Heart left ventricle (tissue), 13 donors: ENCODE data around the gene LRP5.

Experiments used
- CTCF ChIP-seq, 12 donors: fragments of 200-600 bp; sonication (generic) in 4 of 12; IDR thresholded peaks; one replicate each; pipeline versions ENCODE4 v1.5.0 to v1.8.0; 2018 to 2022; ENCODE audit warnings: antibody characterized with exemption in 12 of 12, mild to moderate bottlenecking in 5 of 12
- POLR2A ChIP-seq, 2 donors: fragments of 450-650 bp; IDR thresholded peaks; one replicate each; pipeline ENCODE4 v1.6.1; 2017; ENCODE audit warnings: antibody characterized with exemption in 2 of 2, mild to moderate bottlenecking in 2 of 2, moderate library complexity in 2 of 2
- donor health status: ischemic (EF 13 %, LVEDD 7.1; RV severe dilation, severe dysfunction).
- donor health status: DM: no; HTN: yes; CAD: no.
- donor health status: DM: no; HTN: no; CAD: no.
- donor health status: ischemic (EF 25% LVEDD 6.9; RV normal size, moderate dysfunction).
- donor health status: ischemic (EF 25% LVEDD 5.7; RV mildly dilated, moderate dysfunction).
- donor health status: ischemic (EF 35%, LVEDD 5.7; RV mildly dilated, moderate dysfunction).
- donor health status: nonischemic (EF 11% LVEDD 7.7; RV severe dilation, severe dysfunction).
- donor health status: DM: yes; HTN: yes; CAD: no.
- donor health status: PGD.
- donor health status: ischemic (EF 29% LVEDD 5.4; RV normal size, mild dysfunction).
- donor health status: nonischemic (EF 23%, LVEDD 6.1; RV moderate dilation, normal function).

GRCh38 chr11:68472778-68473177 is 160.4 kb downstream of the LRP5 start:
- TF ChIP-seq CTCF (IDR thresholded peaks at IDR 0.05) = no peak
- TF ChIP-seq POLR2A (IDR thresholded peaks at IDR 0.05) = no peak
